Lung (tissue), 12 donors: ENCODE results near the gene HACL1. TPM values are rescaled to one million over a fixed set of nuclear protein-coding genes. Genes with fewer than 3 reads are reported as not detected.

ENCODE experiments used
- ATAC-seq: fragments of 200-7000 bp; cut with Tn5 transposase; one replicate; pipeline ENCODE4 v1.9.1; 2020; ENCODE audit warnings: moderate number of reproducible peaks; ENCODE audit not compliant: insufficient read depth, low FRiP score
- DNase-seq, 3 donors: peaks; one replicate each; pipeline ENCODE4 v3.0.0-alpha.2; 2013 to 2017
- H3K27ac ChIP-seq, 2 donors: one replicate each; pipeline ENCODE4 v1.5.1; 2013; ENCODE audit warnings: mild to moderate bottlenecking in 2 of 2, moderate library complexity in 2 of 2, control low read depth in 1 of 2, inconsistent platforms in 1 of 2, low read depth in 1 of 2, low read length in 1 of 2
- H3K27me3 ChIP-seq, 3 donors: one replicate each; pipeline ENCODE4 v1.5.1; 2013; ENCODE audit warnings: low read length in 2 of 3; ENCODE audit not compliant: control insufficient read depth in 3 of 3, insufficient read depth in 3 of 3
- H3K36me3 ChIP-seq, 4 donors: one replicate each; pipeline ENCODE4 v1.5.1; 2013; ENCODE audit warnings: low read length in 4 of 4, mild to moderate bottlenecking in 1 of 4, moderate library complexity in 1 of 4; ENCODE audit not compliant: control insufficient read depth in 4 of 4, insufficient read depth in 4 of 4
- H3K4me1 ChIP-seq, 5 donors: one replicate each; pipeline ENCODE4 v1.5.1; 2013; ENCODE audit warnings: low read length in 5 of 5, mild to moderate bottlenecking in 2 of 5, moderate library complexity in 1 of 5; ENCODE audit not compliant: control insufficient read depth in 5 of 5, insufficient read depth in 5 of 5
- H3K4me3 ChIP-seq: one replicate; pipeline ENCODE4 v1.5.1; 2013; ENCODE audit warnings: mild to moderate bottlenecking, control low read depth, moderate library complexity
- H3K9ac ChIP-seq, 2 donors: one replicate each; pipeline ENCODE4 v1.5.1; 2013; ENCODE audit warnings: low read length in 2 of 2, control low read depth in 1 of 2; ENCODE audit not compliant: insufficient read depth in 1 of 2
- H3K9me3 ChIP-seq, 4 donors: one replicate each; pipeline ENCODE4 v1.5.1; 2013; ENCODE audit warnings: low read length in 3 of 4, mild to moderate bottlenecking in 1 of 4, moderate library complexity in 1 of 4; ENCODE audit not compliant: control insufficient read depth in 4 of 4, insufficient read depth in 3 of 4
- WGBS, 2 donors: extraction: QIAGEN DNeasy Blood & Tissue Kit; methylation state at CpG; one replicate each; pipeline ENCODE4 v1.1.7; 2013; 5-methylcytosine and 5-hydroxymethylcytosine counted together
- polyA plus RNA-seq, 2 donors: library from polyadenylated mRNA; stranded (reverse); fragments of 200-250 nt; gene quantifications; one replicate each; pipeline ENCODE4 v1.2.1, GENCODE V29; 2013
- total RNA-seq, 2 donors: library from RNA; depleted of rRNA in 1 of 2; stranded (reverse); fragments of >200 nt in 1 of 2; gene quantifications; one replicate each; pipeline ENCODE4 v1.2.1, GENCODE V29; 2014 to 2021
- TF ChIP-seq, protein P1 (sequence below): IDR thresholded peaks from 2 replicates; pipeline ENCODE4 v1.5.1; 2012; ENCODE audit warnings: mild to moderate bottlenecking; ENCODE audit errors: control extremely low read depth, extremely low read depth
- donor health status: control.
- donor health status: control.
- donor health status: Bipolar disorder and iron deficiency.
- donor health status: healthy.
- donor health status: DM: yes; HTN: yes; CAD: no.

Gene HACL1
- total and polyA plus RNA-seq, 4 donors, result 14.7 to 27.7 (median 21.6) TPM

DNA sequence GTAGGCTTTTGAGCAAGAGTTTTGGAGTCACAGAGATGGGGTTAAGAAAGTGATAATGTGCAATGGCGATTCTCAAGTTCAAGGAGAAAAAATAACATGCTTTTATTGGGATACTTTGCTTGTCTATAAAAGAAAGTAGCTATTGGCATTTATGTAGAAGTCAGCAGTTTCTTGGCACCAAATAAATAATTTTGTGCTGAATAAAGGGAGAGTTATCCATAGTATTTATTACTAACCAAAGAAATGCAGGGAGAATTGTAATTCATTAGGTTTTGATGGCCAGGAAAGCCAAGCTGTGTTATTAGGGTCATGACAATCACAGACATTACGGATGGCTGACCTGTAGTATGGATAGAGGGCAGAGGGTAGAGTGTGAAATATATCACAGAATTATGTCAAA is 33.3 kb upstream of the HACL1 start:
- H3K9me3 ChIP-seq, result no peaks in the 10 kb centered on the region
- peaks cover 0 to 2% (median 0%) of the 10 kb centered on the region in 4 donors for H3K36me3 ChIP-seq
- peak overlapping the region in 1 of 2 donors; percentile 23 for H3K9ac ChIP-seq
- H3K27ac ChIP-seq, result no peak overlapping the region
- TF ChIP-seq, protein P1, sequence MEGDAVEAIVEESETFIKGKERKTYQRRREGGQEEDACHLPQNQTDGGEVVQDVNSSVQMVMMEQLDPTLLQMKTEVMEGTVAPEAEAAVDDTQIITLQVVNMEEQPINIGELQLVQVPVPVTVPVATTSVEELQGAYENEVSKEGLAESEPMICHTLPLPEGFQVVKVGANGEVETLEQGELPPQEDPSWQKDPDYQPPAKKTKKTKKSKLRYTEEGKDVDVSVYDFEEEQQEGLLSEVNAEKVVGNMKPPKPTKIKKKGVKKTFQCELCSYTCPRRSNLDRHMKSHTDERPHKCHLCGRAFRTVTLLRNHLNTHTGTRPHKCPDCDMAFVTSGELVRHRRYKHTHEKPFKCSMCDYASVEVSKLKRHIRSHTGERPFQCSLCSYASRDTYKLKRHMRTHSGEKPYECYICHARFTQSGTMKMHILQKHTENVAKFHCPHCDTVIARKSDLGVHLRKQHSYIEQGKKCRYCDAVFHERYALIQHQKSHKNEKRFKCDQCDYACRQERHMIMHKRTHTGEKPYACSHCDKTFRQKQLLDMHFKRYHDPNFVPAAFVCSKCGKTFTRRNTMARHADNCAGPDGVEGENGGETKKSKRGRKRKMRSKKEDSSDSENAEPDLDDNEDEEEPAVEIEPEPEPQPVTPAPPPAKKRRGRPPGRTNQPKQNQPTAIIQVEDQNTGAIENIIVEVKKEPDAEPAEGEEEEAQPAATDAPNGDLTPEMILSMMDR, result no peak
- peaks cover 0 to 50% (median 11%) of the 10 kb centered on the region in 5 donors for H3K4me1 ChIP-seq
- no peaks in the 10 kb centered on the region for H3K27me3 ChIP-seq
- H3K4me3 ChIP-seq, result no peak overlapping the region
- 86 to 94% methylated on average over 2 of the region's 2 CpGs for WGBS, 2 donors
- no peak for DNase-seq
- ATAC-seq, result no peak

DNA sequence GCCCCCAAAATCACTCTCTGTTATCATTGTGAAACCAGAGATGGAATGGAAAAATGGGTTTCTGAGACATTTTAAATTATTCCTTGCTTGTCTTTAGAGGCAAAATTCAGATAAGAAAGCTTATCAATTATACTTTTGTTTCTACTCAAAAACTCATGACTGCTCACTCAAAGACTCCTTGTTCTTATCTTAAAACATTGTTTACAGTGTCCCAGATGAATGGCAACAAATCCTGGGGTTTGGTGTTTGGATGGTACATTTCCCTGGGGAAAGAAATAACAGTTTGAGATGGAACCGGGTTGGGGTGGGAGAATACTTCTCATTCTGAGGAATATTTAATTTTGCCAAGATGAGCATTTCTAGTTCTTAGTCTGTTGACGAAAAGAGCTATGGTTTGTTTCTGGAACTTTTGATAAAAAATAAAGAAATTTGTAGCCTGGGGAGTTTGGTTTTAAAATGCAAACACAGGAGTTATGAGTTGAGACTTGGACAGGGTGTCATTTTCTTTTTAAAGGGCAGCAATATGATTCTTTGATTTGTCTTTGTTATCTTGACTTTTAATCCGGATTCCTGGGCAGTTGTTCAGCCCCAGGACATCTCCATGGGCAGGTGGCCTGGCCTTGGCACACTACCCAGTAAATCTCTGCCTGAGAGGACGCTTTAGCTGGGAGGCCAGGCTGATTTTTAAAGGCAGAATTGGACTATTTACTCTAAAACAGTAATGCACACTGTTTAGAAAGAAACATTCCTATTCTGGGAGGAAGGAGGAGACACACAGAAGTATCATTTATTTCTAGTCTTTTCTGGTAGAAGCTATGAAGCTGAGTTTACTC is 32.6 kb upstream of the HACL1 start:
- TF ChIP-seq, protein P1, result no peak
- DNase-seq, result peak in 2 of 3 donors; percentile 9 to 24
- no peak overlapping the region for H3K27ac ChIP-seq
- 41 to 63% methylated on average over 4 of the region's 4 CpGs for WGBS, 2 donors
- ATAC-seq, result no peak
- H3K36me3 ChIP-seq, result peaks cover 0 to 2% (median 0%) of the 10 kb centered on the region in 4 donors
- no peak overlapping the region for H3K4me3 ChIP-seq
- H3K27me3 ChIP-seq, result no peaks in the 10 kb centered on the region
- peaks cover 0 to 50% (median 11%) of the 10 kb centered on the region in 5 donors for H3K4me1 ChIP-seq
- no peak overlapping the region for H3K9ac ChIP-seq
- no peaks in the 10 kb centered on the region for H3K9me3 ChIP-seq

DNA sequence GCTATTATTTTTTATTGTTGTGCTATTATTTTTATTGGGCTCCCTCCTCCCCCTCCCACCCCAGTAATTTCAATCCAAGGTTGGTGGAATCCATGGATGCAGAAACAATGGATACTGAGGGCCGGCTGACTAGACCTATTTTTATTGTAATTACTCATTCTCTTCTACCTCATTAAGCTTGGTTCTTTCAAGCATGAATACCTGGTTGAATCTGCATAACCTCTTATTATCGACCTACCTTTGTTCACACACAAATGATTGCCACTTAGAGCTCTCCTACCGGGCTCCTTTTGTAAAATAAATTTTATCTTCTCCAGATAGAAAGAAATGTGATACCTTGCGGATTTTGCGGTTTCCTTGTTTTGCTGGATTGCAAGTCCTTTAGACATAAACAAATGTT is 31.8 kb upstream of the HACL1 start:
- H3K36me3 ChIP-seq, result no peaks in the 10 kb centered on the region
- TF ChIP-seq, protein P1, result no peak
- H3K4me3 ChIP-seq, result no peak overlapping the region
- peaks cover 0 to 50% (median 11%) of the 10 kb centered on the region in 5 donors for H3K4me1 ChIP-seq
- ATAC-seq, result no peak
- WGBS, 2 donors, result 89 to 95% methylated on average over 5 of the region's 5 CpGs
- no peak overlapping the region for H3K27ac ChIP-seq
- no peak overlapping the region for H3K9ac ChIP-seq
- no peaks in the 10 kb centered on the region for H3K27me3 ChIP-seq
- no peak for DNase-seq
- H3K9me3 ChIP-seq, result no peaks in the 10 kb centered on the region

DNA sequence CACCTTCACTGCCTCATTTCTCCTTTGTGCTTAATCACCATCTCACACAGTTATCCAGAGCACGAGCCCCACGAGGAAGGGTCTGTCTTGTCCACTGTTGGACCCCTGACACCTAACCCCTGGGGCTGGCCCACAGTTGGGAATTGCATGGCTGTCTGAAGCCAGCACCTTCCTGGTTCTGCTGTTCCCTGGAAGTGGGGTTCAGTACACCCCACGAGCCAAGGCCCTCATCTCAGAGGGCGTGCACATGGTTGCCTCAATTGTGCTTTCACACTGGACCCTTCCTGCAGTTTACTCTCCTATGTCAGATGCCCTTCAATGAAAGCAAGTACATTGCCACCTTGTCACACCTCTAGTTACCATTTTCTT is 30.8 kb upstream of the HACL1 start:
- TF ChIP-seq, protein P1, result no peak
- no peaks in the 10 kb centered on the region for H3K9me3 ChIP-seq
- no peak for ATAC-seq
- H3K9ac ChIP-seq, result no peak overlapping the region
- H3K27me3 ChIP-seq, result no peaks in the 10 kb centered on the region
- no peak overlapping the region for H3K27ac ChIP-seq
- 94 to 96% methylated on average over 4 of the region's 4 CpGs for WGBS, 2 donors
- no peak overlapping the region for H3K4me3 ChIP-seq
- no peak for DNase-seq
- H3K4me1 ChIP-seq, result peaks cover 0 to 50% (median 11%) of the 10 kb centered on the region in 5 donors
- H3K36me3 ChIP-seq, result no peaks in the 10 kb centered on the region
